Pons (tissue), 1 donor: ENCODE results near the gene SIK3.
A peak's percentile ranks its signal among the peaks of the same experiment; 100 is the strongest.

Experiments
- DNase-seq: peaks from one replicate; pipeline ENCODE4 v3.0.0-alpha.2; 2016; ENCODE audit warnings: low spot score

SIK3 gene

GRCh38 chr11:116929414-116930090, 168.7 kb downstream of the SIK3 start:
- DNase-seq = no peak

- no peak for DNase-seq
Observed at GRCh38 chr11:116928845-116929244, 169.4 kb downstream of the SIK3 start.

DNA sequence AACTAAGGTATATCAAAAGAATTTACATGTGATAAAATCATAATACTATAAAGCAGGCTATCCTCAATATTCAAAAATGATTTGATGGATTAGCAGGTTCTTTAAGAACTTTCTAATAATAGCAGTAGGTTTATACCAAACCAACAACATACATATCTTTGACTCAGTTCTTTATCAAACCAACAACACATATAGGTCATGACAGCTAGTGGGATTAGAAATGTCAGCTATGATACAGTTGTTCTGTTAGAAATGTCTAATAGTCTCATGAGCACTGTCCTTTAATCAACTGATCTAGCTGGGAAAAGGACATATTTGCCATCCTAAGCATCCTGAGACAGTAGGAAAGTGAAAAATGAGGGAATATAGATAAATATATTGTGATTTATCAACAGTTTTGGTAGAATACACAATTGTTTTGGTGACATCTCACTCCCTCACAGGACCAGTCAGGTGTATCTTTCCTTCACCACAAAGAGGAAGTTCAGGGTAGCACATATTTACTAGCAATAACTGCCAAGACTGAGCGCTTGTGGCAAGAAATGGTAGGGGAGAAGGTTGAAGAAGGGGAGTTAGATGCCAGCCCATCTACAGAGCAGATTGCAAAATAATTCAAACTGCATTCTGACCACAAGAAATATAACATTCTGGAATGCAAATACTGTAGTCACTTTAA, 170.0 kb downstream of the SIK3 start:
- DNase-seq = no peak

GRCh38 chr11:116927163-116927974, 170.9 kb downstream of the SIK3 start:
- DNase-seq = no peak

GRCh38 chr11:116925050-116925449, 173.2 kb downstream of the SIK3 start:
- DNase-seq = no peak

DNA sequence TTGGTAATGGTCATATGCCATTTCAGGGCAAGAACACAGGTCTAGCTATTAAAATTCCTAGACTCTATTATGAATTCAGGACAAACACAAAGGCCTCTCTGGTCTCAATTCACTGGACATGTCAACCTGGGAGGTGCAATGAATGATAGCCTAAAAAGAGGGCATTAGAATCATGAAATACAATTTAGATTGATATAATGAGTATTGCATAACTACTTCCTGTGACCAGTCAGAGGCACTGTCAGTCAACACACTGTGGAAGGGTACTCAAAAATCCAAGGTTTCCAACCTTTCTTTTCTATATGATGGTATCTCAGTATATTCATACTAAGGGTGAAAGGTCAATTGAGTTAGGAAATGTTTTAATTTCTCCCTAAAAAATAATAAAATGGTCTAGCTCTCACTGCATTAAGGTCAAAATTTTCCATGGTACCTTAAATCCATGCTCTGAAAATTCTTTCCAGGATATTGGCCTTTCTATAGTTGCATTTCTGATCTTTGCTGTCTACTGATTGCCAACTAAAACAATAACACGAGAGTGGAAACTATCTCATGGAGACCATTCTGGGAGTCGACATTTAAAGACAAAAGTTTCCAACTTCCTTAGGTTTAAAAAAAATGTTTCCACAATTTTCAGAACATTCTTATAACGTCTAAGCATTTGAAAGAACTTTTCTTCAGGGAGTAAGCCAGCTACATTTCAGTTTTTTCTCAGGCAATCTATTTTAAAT, 179.1 kb downstream of the SIK3 start:
- DNase-seq = no peak

GRCh38 chr11:116917632-116918031, 180.6 kb downstream of the SIK3 start:
- DNase-seq = no peak

DNA sequence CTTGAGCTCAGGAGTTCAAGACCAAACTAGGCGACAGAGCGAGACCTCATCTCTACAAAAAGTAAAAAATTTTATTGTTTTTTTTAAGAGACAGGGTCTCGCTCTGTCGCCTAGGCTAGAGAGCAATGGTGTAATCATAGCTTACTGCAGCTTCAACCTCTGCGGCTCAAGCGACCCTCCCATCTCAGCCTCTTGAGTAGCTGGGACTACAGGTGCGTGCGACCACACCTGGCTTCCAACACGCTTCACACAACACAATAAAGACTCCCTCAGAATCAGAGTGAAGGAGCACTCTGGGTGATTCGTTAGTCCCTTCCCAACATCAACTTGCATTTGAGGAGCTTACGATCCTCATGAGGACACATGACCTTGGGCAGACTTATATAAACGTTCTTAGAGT, 181.3 kb downstream of the SIK3 start:
- DNase-seq = no peak

GRCh38 chr11:116916052-116916451, 182.2 kb downstream of the SIK3 start:
- no peak for DNase-seq

- no peak for DNase-seq
Observed at GRCh38 chr11:116913000-116913399, 185.2 kb downstream of the SIK3 start.

DNA sequence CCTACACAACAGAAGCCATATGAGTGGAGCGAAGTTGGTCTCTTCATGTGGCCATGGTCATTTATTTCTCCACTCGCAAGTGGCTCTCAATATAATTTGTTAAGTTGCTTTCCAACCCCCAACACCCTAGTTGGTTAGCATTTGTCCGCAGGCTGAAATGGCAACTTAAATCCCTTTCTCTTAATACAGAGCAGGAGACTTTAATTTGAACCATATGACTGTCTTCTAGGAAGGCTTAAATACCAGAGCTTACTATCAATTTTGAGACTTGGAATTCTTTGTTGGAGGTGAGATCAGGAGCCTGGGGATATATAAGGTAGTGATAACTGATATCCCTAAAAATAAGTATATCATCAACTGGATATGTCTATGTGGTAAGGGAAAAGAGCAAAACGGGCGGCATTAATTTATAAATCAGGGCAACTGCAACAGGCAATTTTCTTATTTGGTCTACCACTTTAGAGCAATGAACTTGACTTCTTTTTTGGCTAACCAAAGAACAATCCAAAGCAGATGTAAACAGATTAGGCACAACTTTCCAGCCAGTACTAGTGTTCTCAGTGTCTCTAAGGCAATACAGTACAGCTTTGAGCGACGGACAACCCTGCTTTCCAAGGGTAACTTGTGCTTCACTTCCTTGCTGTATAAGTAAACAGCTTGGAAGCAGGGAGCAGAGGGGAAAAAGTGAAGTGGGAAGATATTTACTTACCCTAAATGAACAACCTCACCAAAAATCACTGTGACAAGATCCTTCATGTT, 186.1 kb downstream of the SIK3 start:
- no peak for DNase-seq

GRCh38 chr11:116910847-116911246, 187.4 kb downstream of the SIK3 start:
- no peak for DNase-seq

GRCh38 chr11:116910378-116910777, 187.8 kb downstream of the SIK3 start:
- no peak for DNase-seq

DNA sequence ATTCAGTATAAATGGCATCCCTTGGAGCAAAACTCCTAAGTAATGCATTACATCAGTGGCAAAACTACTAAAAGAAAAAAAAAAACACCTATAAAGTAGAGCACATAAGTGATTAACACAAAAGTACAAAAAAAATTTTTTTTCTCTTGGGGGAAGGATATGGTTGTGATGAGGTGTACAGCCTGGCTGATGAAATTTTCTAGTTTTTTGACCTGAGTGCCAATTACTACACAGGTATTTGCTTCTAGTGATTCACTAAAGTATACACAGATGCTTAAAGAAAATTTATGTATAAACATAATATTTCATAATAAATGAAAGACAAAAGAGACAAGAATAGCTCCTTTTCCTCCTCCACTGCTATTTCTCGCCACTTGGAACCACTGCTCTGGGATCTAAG, 189.0 kb downstream of the SIK3 start:
- no peak for DNase-seq

GRCh38 chr11:116906479-116906878, 191.7 kb downstream of the SIK3 start:
- DNase-seq = no peak

DNA sequence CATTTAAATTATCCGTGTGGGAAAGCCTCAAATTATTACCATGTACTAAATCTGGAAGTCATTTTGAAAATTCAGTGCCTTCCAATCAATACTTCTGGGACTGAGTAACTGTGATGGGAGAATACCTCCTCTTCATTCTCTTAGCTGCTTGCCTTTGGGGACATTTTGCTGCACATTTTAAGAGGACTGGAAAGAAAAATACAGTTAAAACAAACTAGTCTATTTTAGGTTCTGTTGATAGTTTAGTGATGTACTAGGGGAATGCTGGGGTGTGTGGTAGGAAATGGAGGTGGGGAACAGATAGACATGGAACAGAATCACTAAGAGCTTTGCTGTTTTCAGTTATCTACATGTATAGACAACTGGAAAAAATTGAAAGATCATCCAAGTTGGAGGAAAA, 195.1 kb downstream of the SIK3 start:
- no peak for DNase-seq

- no peak for DNase-seq
Observed at GRCh38 chr11:116901964-116902688, 196.1 kb downstream of the SIK3 start.

- peak; percentile 50 for DNase-seq
Observed at GRCh38 chr11:116901211-116901610, 197.0 kb downstream of the SIK3 start.

GRCh38 chr11:116896211-116896610, 202.0 kb downstream of the SIK3 start:
- DNase-seq = no peak

DNA sequence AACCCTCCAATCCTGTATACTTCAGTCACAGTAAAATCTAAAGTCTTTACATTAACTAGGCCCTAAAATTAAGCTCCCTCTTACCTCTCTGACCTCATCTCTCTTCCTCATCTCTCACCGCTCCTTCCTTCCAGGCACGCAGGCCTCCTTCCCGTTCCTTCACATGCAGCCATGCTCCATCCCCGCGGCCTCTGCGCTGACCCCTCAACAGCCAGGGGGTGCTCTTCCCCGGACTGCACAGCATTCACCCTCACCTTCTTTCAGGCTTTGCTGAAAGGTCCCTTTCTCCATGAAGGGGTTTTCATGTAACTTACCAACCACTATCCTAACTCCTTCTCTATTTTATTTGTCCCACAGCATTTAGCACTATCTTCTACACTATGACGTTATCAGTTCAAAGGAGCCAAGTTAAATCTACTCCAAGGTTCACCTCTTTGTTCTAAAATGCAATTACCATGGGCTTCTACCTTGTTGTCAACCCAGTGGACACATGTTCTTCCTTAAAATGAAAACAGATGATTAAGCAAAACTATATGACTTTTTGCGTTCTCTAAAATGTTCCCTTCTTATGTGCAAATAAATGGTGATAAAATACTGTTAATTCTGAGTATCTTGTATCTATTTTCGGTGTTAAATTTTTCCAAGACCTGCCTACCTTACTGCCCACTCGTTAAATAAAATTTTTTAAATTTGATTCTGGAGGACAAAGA, 203.0 kb downstream of the SIK3 start:
- no peak for DNase-seq
